ENCODE measurements around the gene NFIA. TPM values are rescaled to one million over a fixed set of nuclear protein-coding genes. Genes with fewer than 3 reads are reported as not detected.

NFIA gene
- total and polyA plus RNA-seq, 2 donors = 7.9 to 10.3 TPM

DNA sequence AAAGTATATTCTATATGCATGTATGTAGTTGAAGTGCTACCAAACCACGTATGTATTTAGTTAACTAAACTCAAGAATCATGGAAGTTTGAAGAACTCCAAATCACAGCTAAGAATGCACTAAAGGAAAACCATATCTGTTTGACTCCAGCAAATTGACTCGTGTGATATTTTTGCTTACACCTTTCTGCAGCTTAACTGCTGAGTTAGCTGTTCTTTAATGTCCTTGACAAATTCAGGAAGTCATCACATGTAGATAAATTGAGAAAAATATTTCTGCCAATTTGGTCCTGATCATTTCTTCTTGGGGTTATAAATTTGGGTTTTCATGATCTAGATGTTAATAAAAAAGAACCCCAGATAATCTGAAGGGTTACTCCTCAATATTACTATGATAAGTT is 83.0 kb downstream of the NFIA start:
- Histone ChIP-seq H3K9me3 (ENCODE audit: control insufficient read depth in 2 of 2, insufficient read depth in 1 of 2, low read length in 1 of 2) (no peaks in the 10 kb centered on the region), H3K4me3 (ENCODE audit: low read length in 2 of 2) (no peak overlapping the region), H3K36me3 (ENCODE audit: control insufficient read depth in 2 of 2, insufficient read depth in 2 of 2, low read length in 1 of 2) (no peaks in the 10 kb centered on the region), H3K27ac (ENCODE audit: low read depth in 1 of 2, low read length in 1 of 2) (no peak overlapping the region), H3K27me3 (ENCODE audit: control insufficient read depth in 2 of 2, insufficient read depth in 1 of 2, low read length in 1 of 2) (no peaks in the 10 kb centered on the region), H3K4me1 (ENCODE audit: control insufficient read depth in 2 of 2, insufficient read depth in 2 of 2, low read length in 2 of 2) (no peaks in the 10 kb centered on the region)
- no peak for DNase-seq (ENCODE audit: low read depth in 6 of 9, low spot score in 9 of 9)
- WGBS = 95% methylated on average over 2 of the region's 2 CpGs

DNA sequence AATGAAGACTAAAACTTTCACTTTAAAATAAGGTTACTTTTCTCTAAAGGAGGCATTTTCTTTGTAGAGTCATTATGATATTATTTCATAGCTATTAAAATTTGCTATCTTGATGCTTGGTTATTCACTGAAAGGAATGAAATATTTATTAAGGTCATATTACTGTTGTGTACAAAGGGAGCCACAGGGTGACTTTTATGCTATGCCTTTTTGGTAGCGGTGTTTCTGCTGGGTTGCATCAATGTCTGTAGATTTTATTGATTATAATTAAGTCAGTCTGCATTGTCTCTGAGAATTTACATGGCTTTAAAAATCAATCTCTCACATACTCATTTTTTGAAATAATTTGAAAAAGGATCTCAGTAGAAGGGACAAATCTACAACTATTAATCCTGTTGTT is 84.9 kb downstream of the NFIA start:
- WGBS = 95% methylated on average over 1 of the region's 1 CpG
- Histone ChIP-seq H3K27ac (ENCODE audit: low read depth in 1 of 2, low read length in 1 of 2) (no peak overlapping the region), H3K4me3 (ENCODE audit: low read length in 2 of 2) (no peak overlapping the region), H3K9me3 (ENCODE audit: control insufficient read depth in 2 of 2, insufficient read depth in 1 of 2, low read length in 1 of 2) (no peaks in the 10 kb centered on the region), H3K27me3 (ENCODE audit: control insufficient read depth in 2 of 2, insufficient read depth in 1 of 2, low read length in 1 of 2) (no peaks in the 10 kb centered on the region), H3K36me3 (ENCODE audit: control insufficient read depth in 2 of 2, insufficient read depth in 2 of 2, low read length in 1 of 2) (no peaks in the 10 kb centered on the region), H3K4me1 (ENCODE audit: control insufficient read depth in 2 of 2, insufficient read depth in 2 of 2, low read length in 2 of 2) (no peaks in the 10 kb centered on the region)
- DNase-seq (ENCODE audit: low read depth in 6 of 9, low spot score in 9 of 9) = no peak

DNA sequence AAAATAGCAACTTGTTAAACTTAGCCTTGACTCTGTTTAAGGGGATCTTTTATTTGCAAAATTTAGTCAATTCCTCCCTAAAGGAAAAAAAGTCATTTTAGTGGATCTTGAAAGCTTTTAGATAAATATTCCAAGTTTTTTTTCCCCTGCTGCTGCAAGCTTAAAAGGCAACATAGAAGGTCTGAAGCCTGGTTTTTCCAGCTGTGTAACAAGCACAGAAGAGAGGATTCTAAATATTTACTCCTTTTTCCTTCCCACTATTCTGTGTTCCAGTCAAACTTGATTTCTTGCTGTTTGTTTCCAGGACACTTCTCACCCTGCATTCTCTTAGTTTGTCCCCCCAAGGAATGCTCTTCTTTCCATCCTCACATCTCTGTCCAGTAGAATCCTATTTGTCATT is 86.7 kb downstream of the NFIA start:
- DNase-seq (ENCODE audit: low read depth in 6 of 9, low spot score in 9 of 9) = no peak
- H3K27ac ChIP-seq (ENCODE audit: low read depth in 1 of 2, low read length in 1 of 2) = no peak overlapping the region
- no peaks in the 10 kb centered on the region for H3K4me1 ChIP-seq (ENCODE audit: control insufficient read depth in 2 of 2, insufficient read depth in 2 of 2, low read length in 2 of 2)

DNA sequence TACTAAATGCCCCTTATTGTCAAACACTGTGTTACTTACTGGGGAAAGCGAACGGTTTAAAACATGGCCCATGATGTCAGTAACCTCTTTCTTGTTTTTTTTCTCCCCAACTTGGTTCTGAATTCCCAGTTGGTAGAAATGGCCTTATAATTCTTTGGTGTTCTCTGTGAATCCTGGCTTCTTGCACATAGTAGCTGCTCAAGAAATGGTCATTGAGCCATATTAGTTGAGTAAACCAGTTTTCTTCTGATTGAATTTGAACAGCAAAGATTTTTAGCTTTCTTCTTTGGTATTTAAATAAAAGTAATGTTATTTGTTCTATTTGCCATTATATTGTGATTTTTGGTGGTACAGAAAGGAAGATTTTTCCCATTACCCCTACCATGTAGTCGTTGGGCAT is 87.3 kb downstream of the NFIA start:
- Histone ChIP-seq H3K9me3 (ENCODE audit: control insufficient read depth in 2 of 2, insufficient read depth in 1 of 2, low read length in 1 of 2) (no peaks in the 10 kb centered on the region), H3K4me1 (ENCODE audit: control insufficient read depth in 2 of 2, insufficient read depth in 2 of 2, low read length in 2 of 2) (no peaks in the 10 kb centered on the region), H3K36me3 (ENCODE audit: control insufficient read depth in 2 of 2, insufficient read depth in 2 of 2, low read length in 1 of 2) (no peaks in the 10 kb centered on the region), H3K4me3 (ENCODE audit: low read length in 2 of 2) (no peak overlapping the region), H3K27ac (ENCODE audit: low read depth in 1 of 2, low read length in 1 of 2) (no peak overlapping the region), H3K27me3 (ENCODE audit: control insufficient read depth in 2 of 2, insufficient read depth in 1 of 2, low read length in 1 of 2) (no peaks in the 10 kb centered on the region)
- WGBS = 98% methylated on average over 3 of the region's 3 CpGs
- no peak for DNase-seq (ENCODE audit: low read depth in 6 of 9, low spot score in 9 of 9)

More for the DNA sequence above, 86.7 kb downstream of the NFIA start:
- Histone ChIP-seq H3K36me3 (ENCODE audit: control insufficient read depth in 2 of 2, insufficient read depth in 2 of 2, low read length in 1 of 2) (no peaks in the 10 kb centered on the region), H3K27me3 (ENCODE audit: control insufficient read depth in 2 of 2, insufficient read depth in 1 of 2, low read length in 1 of 2) (no peaks in the 10 kb centered on the region), H3K4me3 (ENCODE audit: low read length in 2 of 2) (no peak overlapping the region), H3K9me3 (ENCODE audit: control insufficient read depth in 2 of 2, insufficient read depth in 1 of 2, low read length in 1 of 2) (no peaks in the 10 kb centered on the region)

DNA sequence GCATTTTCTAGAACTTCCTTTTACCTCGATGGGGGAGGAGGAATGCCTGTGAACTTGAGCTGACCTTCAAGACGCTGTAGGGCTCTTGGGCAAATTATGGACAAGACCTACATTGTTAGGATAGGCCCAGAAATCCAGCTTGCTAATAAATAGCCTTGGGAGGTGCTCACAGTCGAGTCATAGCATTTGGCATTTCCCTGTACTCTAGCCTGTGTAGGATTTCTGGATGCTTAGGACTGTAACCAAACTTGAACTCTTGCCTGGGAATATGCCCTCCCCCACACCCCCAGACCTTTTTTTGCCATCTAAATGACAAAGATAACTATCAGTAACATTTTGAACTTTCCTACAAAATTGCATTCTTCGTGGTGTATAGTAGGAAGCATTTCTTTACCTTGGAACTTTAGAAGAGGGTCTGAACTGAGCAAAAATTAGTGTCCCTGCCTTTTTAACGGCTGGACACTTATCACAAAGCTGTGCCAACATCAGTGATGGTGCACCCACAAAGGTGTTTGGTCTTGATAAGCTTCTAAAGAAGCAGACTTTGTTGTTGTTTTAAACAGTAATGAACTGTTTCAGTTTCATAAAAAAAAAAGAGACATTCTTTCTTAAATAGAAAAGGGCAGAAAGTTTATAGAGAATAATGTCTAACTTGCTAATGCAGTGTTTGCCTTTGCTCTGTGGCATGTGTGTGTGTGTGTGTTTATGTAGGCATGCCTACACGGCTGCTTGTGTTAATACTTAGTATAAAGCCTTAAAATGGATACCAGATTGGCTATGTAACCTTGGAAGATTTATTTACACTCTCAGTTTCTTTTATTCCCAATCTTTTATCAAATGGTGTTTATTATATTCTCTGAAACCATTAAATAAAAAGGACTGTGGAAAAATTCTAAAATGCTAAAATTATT is 88.2 kb downstream of the NFIA start:
- Histone ChIP-seq H3K4me3 (ENCODE audit: low read length in 2 of 2) (no peak overlapping the region), H3K36me3 (ENCODE audit: control insufficient read depth in 2 of 2, insufficient read depth in 2 of 2, low read length in 1 of 2) (no peaks in the 10 kb centered on the region), H3K9me3 (ENCODE audit: control insufficient read depth in 2 of 2, insufficient read depth in 1 of 2, low read length in 1 of 2) (no peaks in the 10 kb centered on the region), H3K27me3 (ENCODE audit: control insufficient read depth in 2 of 2, insufficient read depth in 1 of 2, low read length in 1 of 2) (no peaks in the 10 kb centered on the region), H3K27ac (ENCODE audit: low read depth in 1 of 2, low read length in 1 of 2) (no peak overlapping the region), H3K4me1 (ENCODE audit: control insufficient read depth in 2 of 2, insufficient read depth in 2 of 2, low read length in 2 of 2) (no peaks in the 10 kb centered on the region)
- no peak for DNase-seq (ENCODE audit: low read depth in 6 of 9, low spot score in 9 of 9)
- 74% methylated on average over 6 of the region's 6 CpGs for WGBS

DNA sequence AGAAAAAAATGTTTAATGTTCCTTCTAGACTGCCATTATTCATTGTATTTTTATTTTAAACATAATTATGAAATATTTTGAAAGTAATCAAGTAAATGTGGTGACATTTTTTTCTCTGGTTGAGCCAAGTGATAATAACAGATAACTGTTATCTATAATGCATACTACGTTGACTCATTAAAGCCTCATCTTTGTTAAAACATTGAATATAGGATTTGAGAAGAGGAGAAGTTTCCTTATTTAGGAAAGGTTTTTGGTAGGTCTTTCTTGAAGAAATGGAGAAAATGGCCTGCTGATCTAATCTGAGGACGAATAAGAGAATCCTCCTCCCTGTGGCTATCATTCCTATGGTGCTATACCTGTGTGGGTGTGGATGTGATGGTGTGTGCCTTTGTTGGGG is 89.0 kb downstream of the NFIA start:
- H3K36me3 ChIP-seq (ENCODE audit: control insufficient read depth in 2 of 2, insufficient read depth in 2 of 2, low read length in 1 of 2) = no peaks in the 10 kb centered on the region
- H3K4me3 ChIP-seq (ENCODE audit: low read length in 2 of 2) = no peak overlapping the region
- 96% methylated on average over 2 of the region's 2 CpGs for WGBS
- H3K27me3 ChIP-seq (ENCODE audit: control insufficient read depth in 2 of 2, insufficient read depth in 1 of 2, low read length in 1 of 2) = no peaks in the 10 kb centered on the region
- no peaks in the 10 kb centered on the region for H3K4me1 ChIP-seq (ENCODE audit: control insufficient read depth in 2 of 2, insufficient read depth in 2 of 2, low read length in 2 of 2)
- no peak for DNase-seq (ENCODE audit: low read depth in 6 of 9, low spot score in 9 of 9)
- no peaks in the 10 kb centered on the region for H3K9me3 ChIP-seq (ENCODE audit: control insufficient read depth in 2 of 2, insufficient read depth in 1 of 2, low read length in 1 of 2)
- H3K27ac ChIP-seq (ENCODE audit: low read depth in 1 of 2, low read length in 1 of 2) = no peak overlapping the region

DNA sequence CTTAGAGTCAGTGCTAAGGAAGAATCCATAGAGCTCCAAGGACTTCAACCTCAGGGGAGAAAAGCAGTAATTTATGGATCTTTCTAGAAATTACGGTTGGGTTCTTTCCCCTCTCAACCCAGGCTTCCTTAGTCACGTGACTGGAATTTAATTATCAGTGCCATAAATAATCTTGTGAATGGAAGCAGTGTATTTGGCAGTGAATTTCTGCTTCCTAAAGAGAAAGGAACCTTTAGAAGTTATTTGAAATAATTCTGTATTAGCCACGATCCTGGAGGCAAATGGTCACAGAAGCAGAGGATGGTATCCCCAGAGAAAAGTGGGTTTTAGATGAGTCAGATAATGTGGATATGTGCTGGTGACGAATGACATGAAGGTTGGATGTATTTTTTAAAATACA is 89.6 kb downstream of the NFIA start:
- Histone ChIP-seq H3K4me1 (ENCODE audit: control insufficient read depth in 2 of 2, insufficient read depth in 2 of 2, low read length in 2 of 2) (no peaks in the 10 kb centered on the region), H3K27me3 (ENCODE audit: control insufficient read depth in 2 of 2, insufficient read depth in 1 of 2, low read length in 1 of 2) (no peaks in the 10 kb centered on the region), H3K4me3 (ENCODE audit: low read length in 2 of 2) (no peak overlapping the region), H3K9me3 (ENCODE audit: control insufficient read depth in 2 of 2, insufficient read depth in 1 of 2, low read length in 1 of 2) (no peaks in the 10 kb centered on the region), H3K27ac (ENCODE audit: low read depth in 1 of 2, low read length in 1 of 2) (no peak overlapping the region), H3K36me3 (ENCODE audit: control insufficient read depth in 2 of 2, insufficient read depth in 2 of 2, low read length in 1 of 2) (no peaks in the 10 kb centered on the region)
- WGBS = 93% methylated on average over 4 of the region's 4 CpGs
- no peak for DNase-seq (ENCODE audit: low read depth in 6 of 9, low spot score in 9 of 9)

DNA sequence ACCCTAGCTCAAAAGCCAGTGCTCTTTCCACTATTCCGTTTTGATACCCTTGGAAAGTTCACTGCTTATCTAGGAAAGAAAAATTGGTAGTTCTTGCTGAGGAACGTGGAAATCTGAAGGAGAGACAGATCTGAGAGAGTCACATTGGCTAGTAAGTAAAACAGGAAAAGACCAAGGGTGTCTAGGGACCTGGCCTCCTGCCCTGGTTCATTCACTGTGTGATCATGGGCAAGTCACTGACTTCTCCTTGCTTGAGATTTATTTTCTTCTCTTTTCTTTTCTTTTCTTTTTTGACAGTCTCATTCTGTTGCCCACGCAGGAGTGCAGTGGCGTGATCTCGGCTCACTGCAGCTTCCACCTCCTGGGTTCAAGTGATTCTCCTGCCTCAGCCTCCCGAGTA is 90.8 kb downstream of the NFIA start:
- no peak for DNase-seq (ENCODE audit: low read depth in 6 of 9, low spot score in 9 of 9)
- H3K4me1 ChIP-seq (ENCODE audit: control insufficient read depth in 2 of 2, insufficient read depth in 2 of 2, low read length in 2 of 2) = no peaks in the 10 kb centered on the region
- H3K4me3 ChIP-seq (ENCODE audit: low read length in 2 of 2) = no peak overlapping the region
- H3K36me3 ChIP-seq (ENCODE audit: control insufficient read depth in 2 of 2, insufficient read depth in 2 of 2, low read length in 1 of 2) = no peaks in the 10 kb centered on the region
- 91% methylated on average over 6 of the region's 6 CpGs for WGBS
- no peaks in the 10 kb centered on the region for H3K27me3 ChIP-seq (ENCODE audit: control insufficient read depth in 2 of 2, insufficient read depth in 1 of 2, low read length in 1 of 2)
- H3K9me3 ChIP-seq (ENCODE audit: control insufficient read depth in 2 of 2, insufficient read depth in 1 of 2, low read length in 1 of 2) = no peaks in the 10 kb centered on the region
- H3K27ac ChIP-seq (ENCODE audit: low read depth in 1 of 2, low read length in 1 of 2) = no peak overlapping the region

DNA sequence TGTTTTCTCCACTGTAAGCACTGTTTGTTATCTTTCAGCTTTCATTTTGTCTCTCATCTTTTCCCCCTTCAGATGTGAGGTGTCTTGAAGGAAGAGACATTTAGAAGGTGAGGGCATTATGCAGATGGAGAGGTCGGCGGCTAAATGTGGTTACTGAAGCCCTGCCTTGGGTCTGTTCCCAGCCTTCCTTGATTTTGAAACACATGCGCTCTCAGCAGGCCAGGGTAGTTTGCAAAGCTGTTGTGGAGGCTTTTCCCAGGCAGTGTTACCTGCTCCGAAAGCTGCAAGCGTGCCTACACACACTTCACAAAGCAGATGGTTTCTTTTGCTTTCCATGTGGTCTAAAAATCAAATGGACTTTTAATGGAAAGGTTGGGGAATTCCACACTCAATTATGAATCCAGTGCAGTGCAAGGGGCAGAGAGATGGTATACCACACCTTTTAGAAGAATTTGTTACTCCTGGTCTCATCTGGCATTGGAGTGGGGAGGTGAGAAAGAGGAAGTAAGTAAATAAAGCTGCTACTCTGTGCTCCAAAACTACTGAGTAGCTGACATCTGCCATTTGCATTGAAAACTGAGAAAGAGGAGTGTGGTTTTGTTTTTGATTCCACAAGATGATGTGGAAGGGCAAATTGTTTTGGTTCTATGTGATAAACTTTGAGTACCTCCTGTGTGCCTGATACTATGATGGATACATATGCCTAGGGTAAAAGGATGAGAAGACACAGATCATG is 91.9 kb downstream of the NFIA start:
- DNase-seq (ENCODE audit: low read depth in 6 of 9, low spot score in 9 of 9) = no peak
- Histone ChIP-seq H3K4me3 (ENCODE audit: low read length in 2 of 2) (no peak overlapping the region), H3K9me3 (ENCODE audit: control insufficient read depth in 2 of 2, insufficient read depth in 1 of 2, low read length in 1 of 2) (no peaks in the 10 kb centered on the region), H3K27ac (ENCODE audit: low read depth in 1 of 2, low read length in 1 of 2) (no peak overlapping the region), H3K4me1 (ENCODE audit: control insufficient read depth in 2 of 2, insufficient read depth in 2 of 2, low read length in 2 of 2) (no peaks in the 10 kb centered on the region), H3K27me3 (ENCODE audit: control insufficient read depth in 2 of 2, insufficient read depth in 1 of 2, low read length in 1 of 2) (no peaks in the 10 kb centered on the region), H3K36me3 (ENCODE audit: control insufficient read depth in 2 of 2, insufficient read depth in 2 of 2, low read length in 1 of 2) (no peaks in the 10 kb centered on the region)
- 94% methylated on average over 5 of the region's 5 CpGs for WGBS

Measured in thymus (tissue), 11 donors.